ENCODE measurements around the gene ATXN7L1. TPM values are rescaled to one million over a fixed set of nuclear protein-coding genes. Genes with fewer than 3 reads are reported as not detected.
"Not testable (repeated sequence)": the region's sequence is repeated elsewhere in the genome, so short reads cannot be mapped to it uniquely, and the experiment has no call there.

The ATXN7L1 gene
- total RNA-seq, 2 experiments from 2014 or later = 11.2 to 16.9 TPM

DNA sequence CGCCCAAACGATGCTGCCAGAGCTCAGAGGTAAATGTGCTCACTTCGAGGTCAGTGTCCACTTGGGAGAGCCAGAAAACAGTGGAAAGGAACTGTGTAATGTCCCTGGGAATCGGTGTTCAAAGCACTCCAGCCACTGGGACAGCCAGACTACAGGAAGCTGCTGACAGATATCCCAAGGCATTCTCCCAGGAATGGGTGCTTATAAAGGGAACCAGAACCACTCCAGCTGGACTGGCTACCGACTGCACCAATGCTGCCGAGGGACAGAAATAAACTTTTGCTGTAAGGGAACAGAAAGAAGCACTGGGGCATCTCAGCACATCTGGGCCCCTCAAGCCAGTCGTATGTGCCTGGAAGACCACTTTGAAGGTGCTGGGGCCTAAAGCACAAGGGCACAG lies 76.7 kb downstream of the ATXN7L1 start:
- CTCF ChIA-PET = interaction anchor here (0.6 to 1.7 kb wide), 3 partner anchors 9 to 220 kb away, joined by 3 to 4 read pairs (median 4); no protein-coding TSS in a partner anchor
- Mint-ChIP-seq H3K4me3 (no peak overlapping the region), H3K4me1 (peaks cover 39% of the 10 kb centered on the region), H3K36me3 (ENCODE audit: low read depth) (no peaks in the 10 kb centered on the region), H3K27me3 (no peaks in the 10 kb centered on the region), H3K9me3 (ENCODE audit: low read depth) (no peaks in the 10 kb centered on the region), H3K27ac (no peak overlapping the region)
- intact Hi-C loops (cut with DNase I, micrococcal nuclease) = loop anchor here (1.0 to 10.0 kb wide), 3 partner anchors 10 to 505 kb away; no protein-coding TSS in a partner anchor
- ATAC-seq = no peak
- DNase-seq = no peak
- POLR2A ChIA-PET = interaction anchor here (1.3 kb wide), 1 partner anchor 33 kb away, joined by 3 read pairs; no protein-coding TSS in a partner anchor

DNA sequence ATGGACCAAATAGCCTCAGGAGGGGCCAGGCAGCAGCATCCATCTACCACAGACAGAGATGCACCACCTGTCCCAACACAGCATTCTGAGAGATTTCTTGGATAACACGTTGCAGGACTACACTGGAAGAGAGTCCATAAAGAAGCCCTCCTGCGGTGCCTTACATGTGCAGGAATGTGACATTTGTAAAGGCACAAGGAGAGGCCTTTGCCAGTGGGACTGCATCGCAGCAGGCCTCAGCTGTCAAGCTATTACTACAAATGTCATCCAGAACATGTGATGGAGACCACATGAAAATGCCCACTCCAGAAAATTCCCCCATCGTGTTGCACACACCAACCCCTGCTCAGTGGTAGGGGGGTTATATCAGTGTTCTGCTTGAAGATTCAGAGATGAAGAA lies 77.4 kb downstream of the ATXN7L1 start:
- intact Hi-C loops (cut with DNase I, micrococcal nuclease) = no loop called here
- ChIA-PET CTCF (interaction anchor here (0.6 to 1.7 kb wide), 6 partner anchors 9 to 221 kb away, joined by 3 to 4 read pairs (median 3); no protein-coding TSS in a partner anchor), POLR2A (no interaction called here)
- peaks cover 39% of the 10 kb centered on the region for H3K4me1 Mint-ChIP-seq
- no peaks in the 10 kb centered on the region for H3K9me3 Mint-ChIP-seq (ENCODE audit: low read depth)
- H3K27ac Mint-ChIP-seq = no peak overlapping the region
- H3K27me3 Mint-ChIP-seq = no peaks in the 10 kb centered on the region
- peaks cover under 1% of the 10 kb centered on the region for H3K36me3 Mint-ChIP-seq (ENCODE audit: low read depth)
- DNase-seq = no peak
- ATAC-seq = no peak
- no peak overlapping the region for H3K4me3 Mint-ChIP-seq

DNA sequence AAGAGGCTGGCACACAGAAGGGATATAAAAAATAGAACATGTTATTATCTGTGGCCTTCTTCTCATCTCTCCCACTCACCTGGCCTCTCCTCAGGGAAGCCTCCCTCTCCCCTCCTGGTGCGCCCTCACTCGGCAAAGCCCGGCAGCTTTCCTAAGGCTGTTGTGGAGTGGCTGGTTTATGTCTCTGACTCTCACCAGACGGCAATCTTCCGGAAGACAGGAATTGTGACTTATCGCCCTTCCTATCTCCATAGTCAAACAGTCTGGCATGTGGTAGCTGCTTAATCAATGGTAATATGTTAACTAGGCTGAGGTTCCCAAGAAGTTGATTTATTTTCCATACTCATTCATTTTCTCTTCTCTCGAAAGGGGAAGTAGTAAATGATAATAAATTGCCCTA lies 78.7 kb downstream of the ATXN7L1 start:
- ChIA-PET POLR2A (no interaction called here), CTCF (interaction anchor here (1.3 to 1.4 kb wide), 3 partner anchors 12 to 145 kb away, joined by 3 read pairs; no protein-coding TSS in a partner anchor)
- ATAC-seq = no peak
- no peak for DNase-seq
- H3K27ac Mint-ChIP-seq = no peak overlapping the region
- H3K4me3 Mint-ChIP-seq = no peak overlapping the region
- intact Hi-C loops (cut with DNase I, micrococcal nuclease) = no loop called here
- H3K27me3 Mint-ChIP-seq = no peaks in the 10 kb centered on the region
- H3K9me3 Mint-ChIP-seq (ENCODE audit: low read depth) = no peaks in the 10 kb centered on the region
- H3K4me1 Mint-ChIP-seq = peaks cover 35% of the 10 kb centered on the region
- H3K36me3 Mint-ChIP-seq (ENCODE audit: low read depth) = peaks cover 2% of the 10 kb centered on the region

DNA sequence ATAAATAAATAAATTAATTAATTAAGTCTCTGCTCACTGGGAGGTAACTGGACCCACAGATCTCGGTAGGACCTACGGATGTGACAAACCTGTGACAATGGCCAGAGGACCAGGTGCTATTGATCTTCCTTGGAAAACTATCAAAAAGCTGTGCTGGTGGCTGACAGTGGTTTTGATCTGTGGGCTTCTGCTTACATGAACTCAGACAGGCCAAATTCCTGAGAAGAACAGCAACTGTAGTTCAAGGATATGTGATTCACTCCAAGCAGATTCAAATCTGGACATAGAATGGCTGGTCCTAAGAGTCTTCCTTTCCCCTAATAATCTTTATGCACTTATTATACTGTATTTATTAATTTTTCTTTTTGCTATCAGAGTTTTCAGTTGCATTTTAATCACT lies 80.0 kb downstream of the ATXN7L1 start:
- intact Hi-C loops (cut with DNase I, micrococcal nuclease) = no loop called here
- Mint-ChIP-seq H3K9me3 (ENCODE audit: low read depth) (no peaks in the 10 kb centered on the region), H3K36me3 (ENCODE audit: low read depth) (peaks cover 2% of the 10 kb centered on the region), H3K27me3 (no peaks in the 10 kb centered on the region), H3K4me1 (peaks cover 33% of the 10 kb centered on the region), H3K4me3 (no peak overlapping the region), H3K27ac (no peak overlapping the region)
- POLR2A ChIA-PET = no interaction called here
- DNase-seq (no peak), ATAC-seq (no peak)
- CTCF ChIA-PET = interaction anchor here (1.5 to 2.3 kb wide), 2 partner anchors 9 kb away, joined by 3 to 14 read pairs; no protein-coding TSS in a partner anchor

DNA sequence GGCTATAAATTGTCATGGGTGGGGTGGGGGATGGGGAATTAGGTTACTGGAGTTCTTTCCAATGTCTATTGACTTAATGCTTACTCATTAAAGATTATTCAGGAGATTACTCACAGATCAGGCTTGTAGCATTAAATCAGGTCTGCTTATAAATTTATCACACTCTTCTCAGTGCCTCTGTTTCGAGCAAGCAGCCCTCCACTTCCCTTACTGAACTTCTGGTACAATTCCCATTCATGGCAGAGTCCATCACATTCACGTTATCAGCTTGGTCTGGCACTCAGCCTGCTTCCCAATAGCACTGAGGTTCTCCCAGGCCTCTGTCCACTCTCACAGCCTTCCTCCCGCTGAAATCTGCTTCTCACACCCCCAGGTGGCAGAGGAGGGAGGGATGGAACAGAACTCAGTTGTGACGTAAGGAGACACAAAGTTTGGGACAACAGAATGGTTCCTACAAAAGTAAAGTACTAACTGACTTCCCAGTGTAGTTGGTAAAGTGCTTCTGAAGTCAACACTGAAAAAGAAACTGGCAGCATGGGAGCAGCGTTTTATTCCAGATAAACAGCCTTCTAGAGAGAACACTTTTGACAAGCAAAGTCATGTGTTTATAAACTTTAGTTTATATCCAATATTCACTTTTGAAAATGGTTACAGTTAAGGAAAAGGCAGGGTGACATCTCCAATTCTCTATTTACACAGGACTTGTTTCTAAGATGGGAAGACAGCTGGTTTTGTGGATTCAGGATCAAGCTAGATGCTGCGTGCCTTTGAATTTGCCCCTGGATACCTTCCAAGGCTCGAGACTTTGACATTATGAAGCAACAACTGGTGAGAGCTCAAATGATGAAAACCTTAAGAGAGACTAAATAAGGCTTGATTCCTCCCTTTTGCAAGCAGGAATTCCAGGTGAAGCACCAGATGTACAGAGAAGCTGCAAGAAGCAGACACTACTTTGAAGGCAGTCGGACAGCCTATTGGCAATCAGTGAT lies 81.4 kb downstream of the ATXN7L1 start:
- ATAC-seq (no peak), DNase-seq (no peak)
- ChIA-PET CTCF (interaction anchor here (2.3 kb wide), 1 partner anchor 8 kb away, joined by 14 read pairs; no protein-coding TSS in a partner anchor), POLR2A (no interaction called here)
- Mint-ChIP-seq H3K27ac (no peak overlapping the region), H3K36me3 (ENCODE audit: low read depth) (peaks cover 2% of the 10 kb centered on the region), H3K4me1 (peaks cover 20% of the 10 kb centered on the region), H3K4me3 (no peak overlapping the region), H3K27me3 (no peaks in the 10 kb centered on the region), H3K9me3 (ENCODE audit: low read depth) (no peaks in the 10 kb centered on the region)
- intact Hi-C loops (cut with DNase I, micrococcal nuclease) = no loop called here

DNA sequence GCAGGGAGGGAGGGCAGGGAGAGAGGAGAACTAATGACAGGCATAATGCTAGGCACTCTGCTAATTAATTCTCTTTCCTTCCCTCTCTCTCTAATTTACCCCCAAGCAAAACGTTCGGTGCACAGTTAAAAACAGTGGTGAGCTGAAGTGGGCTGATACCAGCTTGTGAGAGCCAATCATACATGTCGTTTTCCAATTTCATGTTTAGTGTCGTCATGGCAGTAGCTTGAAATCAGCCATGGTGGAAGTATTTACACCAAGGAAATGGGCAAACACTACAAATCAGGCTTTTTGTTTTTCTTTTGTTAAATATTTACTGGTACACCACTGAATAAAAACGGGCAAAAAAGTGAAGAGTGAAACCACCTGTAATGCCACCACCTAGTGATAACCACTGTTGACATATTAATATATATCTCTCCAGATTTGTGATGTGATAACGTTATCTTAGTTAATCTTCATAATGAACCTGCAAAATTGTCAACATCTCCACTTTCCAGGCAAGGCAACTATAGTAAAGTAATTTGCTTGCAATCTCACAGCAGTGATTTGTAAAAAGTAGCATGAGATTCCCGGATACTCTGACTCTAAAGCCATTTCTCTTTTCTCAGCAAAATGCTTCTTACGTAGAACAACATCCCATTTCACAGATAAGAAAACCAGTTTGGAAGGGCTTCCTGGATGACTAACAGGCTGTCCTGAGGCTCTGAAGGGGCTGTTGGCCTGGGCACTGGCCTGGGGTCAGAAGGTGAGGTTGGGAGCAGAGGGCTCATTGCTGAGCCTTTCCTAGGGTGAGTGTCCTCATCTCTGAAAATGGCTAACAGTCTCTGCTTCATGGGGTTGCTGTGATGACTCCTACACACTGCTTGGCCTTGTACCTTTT lies 83.7 kb downstream of the ATXN7L1 start:
- ChIA-PET CTCF (no interaction called here), POLR2A (no interaction called here)
- Mint-ChIP-seq H3K27ac (no peak overlapping the region), H3K4me3 (no peak overlapping the region), H3K9me3 (ENCODE audit: low read depth) (no peaks in the 10 kb centered on the region), H3K27me3 (no peaks in the 10 kb centered on the region), H3K36me3 (ENCODE audit: low read depth) (peaks cover 2% of the 10 kb centered on the region), H3K4me1 (peaks cover 11% of the 10 kb centered on the region)
- no peak for ATAC-seq
- DNase-seq = no peak
- intact Hi-C loops (cut with DNase I, micrococcal nuclease) = no loop called here

DNA sequence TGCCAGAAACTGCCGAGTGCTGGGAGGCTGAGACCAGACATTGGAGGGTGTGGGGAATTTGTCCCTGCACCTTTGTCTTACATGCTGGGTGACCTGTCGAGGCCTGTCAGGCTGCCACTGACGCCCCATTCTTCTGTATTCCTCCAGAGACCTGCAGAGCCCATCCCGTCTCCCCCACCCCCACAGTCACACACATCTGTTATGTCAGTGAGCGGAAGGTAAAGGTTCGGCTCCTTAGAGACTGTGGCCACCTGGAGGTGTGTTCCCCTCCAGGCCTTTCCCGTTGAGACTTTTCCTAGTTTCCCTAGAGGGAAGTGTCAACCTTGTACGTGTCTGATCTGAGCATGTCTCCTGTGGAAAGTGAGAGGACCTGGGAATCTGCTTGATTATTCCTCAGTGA lies 84.5 kb downstream of the ATXN7L1 start:
- Mint-ChIP-seq H3K4me1 (peaks cover 6% of the 10 kb centered on the region), H3K9me3 (ENCODE audit: low read depth) (no peaks in the 10 kb centered on the region), H3K27me3 (no peaks in the 10 kb centered on the region), H3K4me3 (no peak overlapping the region), H3K27ac (no peak overlapping the region), H3K36me3 (ENCODE audit: low read depth) (peaks cover 2% of the 10 kb centered on the region)
- ATAC-seq (no peak), DNase-seq (no peak)
- CTCF ChIA-PET = no interaction called here
- POLR2A ChIA-PET = no interaction called here
- intact Hi-C loops (cut with DNase I, micrococcal nuclease) = no loop called here

DNA sequence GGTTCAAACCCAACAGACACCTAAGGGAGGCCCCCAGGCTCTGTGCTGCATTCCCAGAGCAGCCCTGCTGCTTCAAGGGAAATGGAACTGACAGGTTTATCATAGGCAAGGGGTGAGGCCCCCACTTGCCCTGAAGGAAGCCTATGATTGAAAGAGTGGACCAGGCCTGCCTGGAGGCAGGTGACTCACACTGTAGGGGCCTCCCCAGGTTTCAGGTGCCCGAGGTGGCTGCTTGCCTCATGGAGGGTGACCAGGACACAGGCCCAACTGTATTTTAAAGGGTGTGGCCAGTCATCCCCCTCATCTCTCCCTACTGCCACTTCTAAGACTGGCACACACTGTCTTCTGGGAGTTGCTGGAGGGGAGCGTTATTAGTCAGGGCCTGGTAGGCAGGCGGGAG lies 85.4 kb downstream of the ATXN7L1 start:
- Mint-ChIP-seq H3K9me3 (ENCODE audit: low read depth) (no peaks in the 10 kb centered on the region), H3K4me3 (no peak overlapping the region), H3K27me3 (no peaks in the 10 kb centered on the region), H3K4me1 (peaks cover 3% of the 10 kb centered on the region), H3K27ac (no peak overlapping the region), H3K36me3 (ENCODE audit: low read depth) (peaks cover 2% of the 10 kb centered on the region)
- ChIA-PET CTCF (no interaction called here), POLR2A (no interaction called here)
- ATAC-seq = no peak
- intact Hi-C loops (cut with DNase I, micrococcal nuclease) = no loop called here
- DNase-seq = no peak

DNA sequence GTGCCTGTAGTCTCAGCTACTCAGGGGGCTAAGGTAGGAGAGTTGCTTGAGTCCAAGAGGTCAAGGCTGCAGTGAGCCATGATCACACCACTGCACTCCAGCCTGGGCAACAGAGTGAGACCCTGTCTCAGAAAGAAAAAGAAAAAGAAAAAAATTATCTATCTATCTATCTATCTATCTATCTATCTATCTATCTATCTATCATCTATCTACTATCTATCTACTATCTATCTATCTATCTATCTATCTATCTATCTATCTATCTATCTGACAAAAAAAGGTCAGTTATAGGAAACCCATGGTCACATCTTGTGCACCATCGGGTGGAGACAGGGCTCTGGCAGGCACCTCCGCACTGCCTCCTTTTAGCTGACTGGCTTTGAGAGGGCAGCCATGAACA lies 85.9 kb downstream of the ATXN7L1 start:
- ATAC-seq; H3K27ac Mint-ChIP-seq; DNase-seq; H3K36me3 Mint-ChIP-seq (ENCODE audit: low read depth); intact Hi-C loops (cut with DNase I, micrococcal nuclease); H3K4me3 Mint-ChIP-seq; H3K4me1 Mint-ChIP-seq; CTCF ChIA-PET; H3K27me3 Mint-ChIP-seq; POLR2A ChIA-PET; H3K9me3 Mint-ChIP-seq (ENCODE audit: low read depth): not testable (repeated sequence)

DNA sequence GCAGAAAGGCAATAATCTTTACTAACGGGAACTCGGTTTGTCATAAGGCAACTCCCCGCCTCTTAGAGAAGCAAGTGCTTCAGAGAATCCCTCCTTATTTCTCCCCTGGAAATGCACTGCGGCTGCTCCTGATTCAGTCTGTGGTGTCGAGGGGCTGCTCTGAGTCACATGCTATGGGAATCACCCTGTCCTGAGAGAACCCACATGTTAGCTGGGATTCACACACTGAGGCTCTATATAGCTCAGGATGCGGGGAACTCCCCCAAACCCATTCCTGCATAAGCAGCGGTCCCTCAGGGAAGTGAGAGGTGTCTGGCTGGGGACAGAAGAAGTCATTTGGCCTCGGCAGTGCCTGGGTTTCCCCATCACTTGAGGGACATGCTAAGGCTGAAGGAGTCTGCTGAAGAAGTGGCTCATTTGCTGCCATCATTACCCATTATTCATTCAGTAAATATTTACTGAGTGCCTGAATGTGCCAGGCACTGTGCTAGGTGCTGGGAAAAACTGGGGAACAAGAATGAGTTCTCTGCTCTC lies 87.5 kb downstream of the ATXN7L1 start:
- ChIA-PET CTCF (no interaction called here), POLR2A (no interaction called here)
- no peak for DNase-seq
- no peak overlapping the region for H3K27ac Mint-ChIP-seq
- peaks cover 1% of the 10 kb centered on the region for H3K36me3 Mint-ChIP-seq (ENCODE audit: low read depth)
- no peak for ATAC-seq
- H3K4me1 Mint-ChIP-seq = peaks cover 3% of the 10 kb centered on the region
- no peak overlapping the region for H3K4me3 Mint-ChIP-seq
- intact Hi-C loops (cut with DNase I, micrococcal nuclease) = no loop called here
- H3K27me3 Mint-ChIP-seq = no peaks in the 10 kb centered on the region
- H3K9me3 Mint-ChIP-seq (ENCODE audit: low read depth) = no peaks in the 10 kb centered on the region

DNA sequence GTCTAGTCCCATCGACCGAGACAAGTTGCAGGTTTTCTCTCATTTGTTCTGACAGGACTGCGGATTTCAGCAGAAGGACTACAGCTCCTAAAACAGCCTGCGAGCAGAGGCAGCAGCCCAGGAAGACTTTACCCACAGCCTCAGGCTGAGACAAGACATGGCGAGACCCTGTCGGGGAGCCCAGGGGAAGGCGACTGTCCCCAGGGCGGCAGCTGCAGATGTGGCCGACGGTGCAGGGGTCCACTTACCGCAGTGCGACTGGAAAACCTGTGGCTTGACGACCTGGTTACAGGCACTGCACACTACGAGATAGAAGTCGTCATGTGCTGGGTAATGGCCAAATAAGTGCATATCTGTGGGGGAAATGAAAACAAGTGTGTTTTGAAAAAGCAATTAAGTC lies 88.0 kb downstream of the ATXN7L1 start:
- H3K27ac Mint-ChIP-seq = no peak overlapping the region
- no peaks in the 10 kb centered on the region for H3K9me3 Mint-ChIP-seq (ENCODE audit: low read depth)
- H3K4me3 Mint-ChIP-seq = no peak overlapping the region
- ATAC-seq (no peak), DNase-seq (no peak)
- H3K4me1 Mint-ChIP-seq = peaks cover 3% of the 10 kb centered on the region
- POLR2A ChIA-PET = no interaction called here
- intact Hi-C loops (cut with DNase I, micrococcal nuclease) = no loop called here
- no peaks in the 10 kb centered on the region for H3K36me3 Mint-ChIP-seq (ENCODE audit: low read depth)
- H3K27me3 Mint-ChIP-seq = no peaks in the 10 kb centered on the region
- CTCF ChIA-PET = interaction anchor here (3.0 kb wide), 1 partner anchor 8 kb away, joined by 14 read pairs; no protein-coding TSS in a partner anchor

Data from activated CD4-positive, alpha-beta T cell treated with anti-CD3 and anti-CD28 coated beads for 36 hours (primary cell).